Mesendoderm (in vitro differentiated cells): ENCODE results near the gene GNG11. TPM values are rescaled to one million over a fixed set of nuclear protein-coding genes. Genes with fewer than 3 reads are reported as not detected.

Experiments
- small RNA-seq: library from polyadenylated mRNA; stranded (forward); fragments of <200 nt; extraction: miRNeasy Mini kit (QIAGEN cat#:217004); gene quantifications from one replicate; pipeline ENCODE3, GENCODE V24; 2013; ENCODE audit not compliant: insufficient read depth

The GNG11 gene

Small RNAs within 50 kb of the gene (small RNA-seq; reads per million reads assigned to genes)
- not detected for gene AC002076.2
